ENCODE results near the gene CCDC157. TPM values are rescaled to one million over a fixed set of nuclear protein-coding genes. Genes with fewer than 3 reads are reported as not detected.

Gene CCDC157
- total RNA-seq, 1 donor: 2.6 TPM

DNA sequence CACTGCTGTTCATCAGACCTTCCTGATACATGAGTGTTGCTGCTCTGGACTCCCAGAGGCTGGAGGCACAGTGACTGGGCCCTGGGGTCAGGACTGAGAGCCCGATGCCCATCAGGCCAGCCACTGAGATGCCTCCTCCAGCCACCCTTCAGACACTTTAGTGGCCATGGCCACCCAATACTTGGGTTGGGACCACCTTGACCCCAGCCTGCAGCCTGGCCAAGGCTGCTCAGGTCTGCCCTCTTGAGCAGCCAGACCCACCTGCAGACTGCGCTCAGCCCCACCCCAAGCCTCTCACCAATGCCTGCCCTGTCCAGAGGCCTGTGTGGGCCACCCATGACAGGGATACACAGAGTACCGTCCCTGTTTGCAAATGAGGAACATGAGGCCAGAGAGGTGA is 26.3 kb downstream of the CCDC157 start:
- no peak for DNase-seq (ENCODE audit: low read depth)
- TF ChIP-seq, protein P1, sequence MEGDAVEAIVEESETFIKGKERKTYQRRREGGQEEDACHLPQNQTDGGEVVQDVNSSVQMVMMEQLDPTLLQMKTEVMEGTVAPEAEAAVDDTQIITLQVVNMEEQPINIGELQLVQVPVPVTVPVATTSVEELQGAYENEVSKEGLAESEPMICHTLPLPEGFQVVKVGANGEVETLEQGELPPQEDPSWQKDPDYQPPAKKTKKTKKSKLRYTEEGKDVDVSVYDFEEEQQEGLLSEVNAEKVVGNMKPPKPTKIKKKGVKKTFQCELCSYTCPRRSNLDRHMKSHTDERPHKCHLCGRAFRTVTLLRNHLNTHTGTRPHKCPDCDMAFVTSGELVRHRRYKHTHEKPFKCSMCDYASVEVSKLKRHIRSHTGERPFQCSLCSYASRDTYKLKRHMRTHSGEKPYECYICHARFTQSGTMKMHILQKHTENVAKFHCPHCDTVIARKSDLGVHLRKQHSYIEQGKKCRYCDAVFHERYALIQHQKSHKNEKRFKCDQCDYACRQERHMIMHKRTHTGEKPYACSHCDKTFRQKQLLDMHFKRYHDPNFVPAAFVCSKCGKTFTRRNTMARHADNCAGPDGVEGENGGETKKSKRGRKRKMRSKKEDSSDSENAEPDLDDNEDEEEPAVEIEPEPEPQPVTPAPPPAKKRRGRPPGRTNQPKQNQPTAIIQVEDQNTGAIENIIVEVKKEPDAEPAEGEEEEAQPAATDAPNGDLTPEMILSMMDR (IDR thresholded peaks at IDR 0.05; ENCODE audit: insufficient read depth, low read length): no peak

DNA sequence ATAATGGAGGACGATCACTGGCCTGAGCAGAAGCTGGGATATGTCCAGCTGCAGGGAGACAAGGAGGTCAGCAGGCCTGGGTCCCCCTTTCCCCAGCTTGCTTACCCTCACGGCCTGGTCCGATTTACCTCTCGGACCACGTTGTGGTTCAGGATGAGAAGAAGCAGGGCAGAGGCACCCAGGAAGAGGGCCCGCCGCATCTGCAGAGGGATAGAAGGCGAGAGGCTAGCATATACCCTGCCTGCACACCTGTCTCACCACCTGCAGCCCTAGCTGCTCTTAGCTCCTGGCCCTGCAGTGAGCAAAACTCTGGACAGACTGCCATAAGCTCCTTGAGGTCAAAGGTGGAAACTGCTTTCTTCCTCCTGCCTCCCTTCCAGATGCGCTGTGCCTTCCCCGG is 29.1 kb downstream of the CCDC157 start:
- TF ChIP-seq, protein P1 (IDR thresholded peaks at IDR 0.05; ENCODE audit: insufficient read depth, low read length): no peak
- peak overlapping the region; percentile 78 for H3K4me3 ChIP-seq (ENCODE audit: low read depth, low read length)
- no peak for DNase-seq (ENCODE audit: low read depth)

More for the DNA sequence above, 26.3 kb downstream of the CCDC157 start:
- H3K4me3 ChIP-seq (ENCODE audit: low read depth, low read length): no peak overlapping the region

DNA sequence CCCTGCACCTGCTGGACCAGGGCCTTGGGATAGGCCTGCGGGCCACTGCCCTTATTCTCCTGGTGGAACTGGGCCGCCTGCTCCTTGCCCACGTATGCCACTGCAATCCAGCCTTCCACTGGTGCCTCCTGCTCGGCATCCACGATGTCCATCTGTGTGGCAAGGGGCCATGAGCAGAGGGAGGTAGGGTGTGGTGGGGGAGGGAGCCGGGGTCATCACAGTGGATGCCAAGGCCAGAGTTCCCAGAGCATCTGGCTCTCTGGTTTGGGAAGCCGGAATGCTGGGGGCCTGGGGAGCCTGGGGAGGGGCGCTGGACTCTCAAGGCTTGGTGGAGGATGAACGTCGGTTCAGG is 29.8 kb downstream of the CCDC157 start:
- peak overlapping the region; percentile 78 for H3K4me3 ChIP-seq (ENCODE audit: low read depth, low read length)
- TF ChIP-seq, protein P1 (IDR thresholded peaks at IDR 0.05; ENCODE audit: insufficient read depth, low read length): no peak
- DNase-seq (ENCODE audit: low read depth): no peak

DNA sequence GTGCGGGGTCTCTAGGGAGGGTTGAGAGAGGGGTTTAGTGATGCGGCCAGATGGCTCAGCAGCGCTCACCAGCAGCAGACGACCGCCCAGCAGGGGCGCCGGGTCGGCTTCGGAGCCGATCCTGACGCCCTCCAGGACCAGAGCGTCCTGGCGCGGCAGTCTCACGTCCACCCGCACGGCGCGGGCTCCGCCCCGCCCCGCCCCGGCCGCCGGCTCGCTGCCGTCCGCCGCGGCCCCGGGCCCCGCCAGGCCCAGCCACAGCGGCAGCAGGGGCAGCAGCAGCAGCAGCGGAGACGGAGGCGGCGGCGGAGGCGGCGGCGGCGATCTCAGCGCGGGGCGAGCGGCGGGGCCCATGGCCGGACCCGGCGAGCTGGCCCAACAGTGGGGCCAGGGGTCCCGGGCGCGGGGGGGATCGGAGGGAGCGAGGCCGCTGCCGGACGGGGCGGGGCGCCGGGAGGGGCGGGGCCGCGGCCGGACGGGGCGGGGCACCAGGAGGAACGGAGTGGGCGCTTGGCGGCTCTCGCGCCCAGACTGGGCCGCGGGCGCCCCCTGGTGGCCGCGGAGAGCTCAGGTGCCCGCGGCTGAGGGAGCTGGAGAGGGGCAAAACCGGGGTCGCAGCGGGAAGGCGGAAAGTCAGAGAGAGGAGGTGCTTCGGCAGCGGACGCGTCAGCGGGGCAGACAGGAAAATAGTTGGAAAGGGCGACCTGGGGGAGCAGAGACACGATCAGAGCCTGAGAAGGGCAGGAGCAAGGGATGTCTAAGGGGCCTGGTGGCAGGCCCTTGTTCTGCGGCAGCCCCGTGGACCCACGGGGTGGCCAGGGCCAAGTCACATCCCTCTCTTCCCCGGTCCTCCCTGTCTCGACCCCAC is 30.4 kb downstream of the CCDC157 start, which contains the start of gene RNF215:
RNF215 (minus strand) TSS at position 452 of the 868 bp plus-strand sequence; CDS start at position 354, 98 bp downstream.
- peak; percentile 67 for DNase-seq (ENCODE audit: low read depth)
- TF ChIP-seq, protein P1 (IDR thresholded peaks at IDR 0.05; ENCODE audit: insufficient read depth, low read length): peak; percentile 75
- peak within 1 kb of the TSS; percentile 78 for H3K4me3 ChIP-seq (ENCODE audit: low read depth, low read length)

DNA sequence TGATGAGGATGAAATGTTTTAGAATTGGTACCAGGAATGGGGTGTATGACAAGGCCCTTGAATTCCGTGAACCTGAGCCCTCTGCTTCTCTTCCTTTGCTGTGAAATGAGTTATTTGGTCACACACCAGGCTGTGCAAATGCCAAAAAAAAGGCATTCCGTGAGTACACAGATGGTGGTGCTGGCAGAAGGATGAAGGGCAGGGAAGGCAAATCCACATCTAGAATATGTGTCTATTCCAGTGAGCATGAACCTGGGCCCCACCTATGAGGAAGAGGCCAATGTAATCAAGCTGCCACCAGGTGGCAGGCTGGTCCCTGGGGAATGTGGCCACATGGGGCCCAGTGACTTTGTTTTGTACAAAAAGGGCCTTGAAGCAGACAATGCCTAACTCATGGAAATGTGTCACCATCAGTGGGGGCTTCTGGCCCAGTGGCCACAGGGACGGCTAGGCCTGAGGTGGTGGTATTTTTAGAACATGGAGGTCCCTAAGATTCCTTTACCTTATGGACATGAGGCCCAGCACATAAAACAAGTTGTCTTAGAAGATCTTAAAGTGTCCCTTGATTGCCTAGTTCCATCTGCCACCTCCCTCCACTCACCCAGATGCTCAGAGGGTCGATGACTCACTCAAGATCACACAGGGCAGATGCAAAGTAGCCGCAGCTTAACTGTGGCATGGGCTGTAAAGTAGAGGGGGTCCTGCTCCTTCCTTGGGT is 34.3 kb downstream of the CCDC157 start:
- DNase-seq (ENCODE audit: low read depth): peak; percentile 66
- TF ChIP-seq, protein P1 (IDR thresholded peaks at IDR 0.05; ENCODE audit: insufficient read depth, low read length): peak; percentile 67
- H3K4me3 ChIP-seq (ENCODE audit: low read depth, low read length): no peak overlapping the region

DNA sequence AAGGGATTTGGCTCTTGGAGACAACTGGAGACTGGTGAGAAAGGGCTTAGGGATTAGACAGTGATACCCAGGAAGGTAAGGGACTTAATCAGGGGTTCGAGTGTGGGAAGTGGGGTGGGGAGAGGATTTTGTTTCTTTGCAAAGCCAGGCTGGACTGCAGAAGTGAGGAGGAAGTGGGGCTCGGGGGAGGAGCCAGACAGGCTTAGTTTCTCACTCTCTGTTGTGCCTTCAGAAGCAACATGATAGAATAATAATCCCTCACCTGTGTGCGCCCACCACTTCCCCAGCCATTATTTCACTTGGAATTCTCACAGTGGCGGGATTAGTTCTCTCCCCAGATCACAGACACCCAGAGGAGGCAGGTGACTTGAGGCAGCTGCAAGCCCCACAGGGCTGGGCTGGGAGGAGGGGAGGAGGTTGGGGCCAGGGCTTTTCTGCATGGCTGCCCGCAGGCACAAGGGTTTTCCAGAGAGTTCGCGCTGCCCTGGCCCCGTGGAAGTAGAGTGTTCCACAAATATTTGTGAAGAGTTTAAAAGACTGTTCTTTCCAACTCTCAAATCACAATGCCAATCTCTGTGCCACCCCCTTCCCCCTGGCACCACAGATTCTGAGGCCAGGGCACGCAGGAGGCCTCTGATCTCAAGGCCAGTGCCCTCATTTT is 36.0 kb downstream of the CCDC157 start:
- H3K4me3 ChIP-seq (ENCODE audit: low read depth, low read length): no peak overlapping the region
- TF ChIP-seq, protein P1 (IDR thresholded peaks at IDR 0.05; ENCODE audit: insufficient read depth, low read length): no peak
- DNase-seq (ENCODE audit: low read depth): no peak
